ENCODE data around the gene LHX1.

Gene LHX1

GRCh38 chr17:36921095-36921851 lies 16.0 kb upstream of the LHX1 start:
- in situ Hi-C loops (cut with MboI; ENCODE audit: low sequenced_read_pairs), result no loop called here

- in situ Hi-C loops (cut with MboI; ENCODE audit: low sequenced_read_pairs), result no loop called here
Measured at GRCh38 chr17:36922175-36922574, 15.1 kb upstream of the LHX1 start.

GRCh38 chr17:36923814-36924221 lies 13.5 kb upstream of the LHX1 start:
- in situ Hi-C loops (cut with MboI; ENCODE audit: low sequenced_read_pairs), result no loop called here

- in situ Hi-C loops (cut with MboI; ENCODE audit: low sequenced_read_pairs), result no loop called here
Measured at GRCh38 chr17:36926226-36926625, 11.0 kb upstream of the LHX1 start.

GRCh38 chr17:36926701-36927100 lies 10.6 kb upstream of the LHX1 start:
- in situ Hi-C loops (cut with MboI; ENCODE audit: low sequenced_read_pairs), result no loop called here

- in situ Hi-C loops (cut with MboI; ENCODE audit: low sequenced_read_pairs), result no loop called here
Measured at GRCh38 chr17:36928471-36929345, 8.6 kb upstream of the LHX1 start.

- in situ Hi-C loops (cut with MboI; ENCODE audit: low sequenced_read_pairs), result no loop called here
Measured at GRCh38 chr17:36929851-36930582, 7.3 kb upstream of the LHX1 start.

- in situ Hi-C loops (cut with MboI; ENCODE audit: low sequenced_read_pairs), result no loop called here
Measured at GRCh38 chr17:36930583-36930900, 6.7 kb upstream of the LHX1 start.

- in situ Hi-C loops (cut with MboI; ENCODE audit: low sequenced_read_pairs), result no loop called here
Measured at GRCh38 chr17:36931096-36931696, 6.1 kb upstream of the LHX1 start.

- in situ Hi-C loops (cut with MboI; ENCODE audit: low sequenced_read_pairs), result no loop called here
Measured at GRCh38 chr17:36931697-36932382, 5.4 kb upstream of the LHX1 start.

GRCh38 chr17:36932383-36932693 lies 4.9 kb upstream of the LHX1 start:
- in situ Hi-C loops (cut with MboI; ENCODE audit: low sequenced_read_pairs), result no loop called here

- in situ Hi-C loops (cut with MboI; ENCODE audit: low sequenced_read_pairs), result no loop called here
Measured at GRCh38 chr17:36932694-36933511, 4.4 kb upstream of the LHX1 start.

GRCh38 chr17:36933512-36934143 lies 3.6 kb upstream of the LHX1 start:
- in situ Hi-C loops (cut with MboI; ENCODE audit: low sequenced_read_pairs), result no loop called here

- in situ Hi-C loops (cut with MboI; ENCODE audit: low sequenced_read_pairs), result no loop called here
Measured at GRCh38 chr17:36934144-36934691, 3.1 kb upstream of the LHX1 start.

- in situ Hi-C loops (cut with MboI; ENCODE audit: low sequenced_read_pairs), result no loop called here
Measured at GRCh38 chr17:36934692-36935630, 2.3 kb upstream of the LHX1 start.

GRCh38 chr17:36935671-36936454 lies 1.4 kb upstream of the LHX1 start:
- in situ Hi-C loops (cut with MboI; ENCODE audit: low sequenced_read_pairs), result no loop called here

- in situ Hi-C loops (cut with MboI; ENCODE audit: low sequenced_read_pairs), result no loop called here
Measured at GRCh38 chr17:36936455-36937000, 747 bp upstream of the LHX1 start.

Measured in hTERT RPE-1 (cell line).